H9 (cell line): ENCODE measurements around the gene RANGRF. TPM values are rescaled to one million over a fixed set of nuclear protein-coding genes. Genes with fewer than 3 reads are reported as not detected.

ENCODE experiments used
- DNase-seq: peaks from one replicate; pipeline ENCODE4 v3.0.0-alpha.2; 2017
- H2AFZ ChIP-seq: one replicate; pipeline ENCODE4 v1.6.1; 2013; ENCODE audit warnings: mild to moderate bottlenecking, low read length, control low read depth, moderate library complexity
- H2AK5ac ChIP-seq: 2 replicates; pipeline ENCODE4 v1.6.1; 2013; ENCODE audit warnings: low read length, control low read depth, mixed read lengths; ENCODE audit not compliant: insufficient read length
- H2BK120ac ChIP-seq: one replicate; pipeline ENCODE4 v1.6.1; 2013; ENCODE audit warnings: low read depth, mild to moderate bottlenecking, low read length, control low read depth, inconsistent platforms; ENCODE audit not compliant: poor library complexity, severe bottlenecking
- H2BK12ac ChIP-seq: 2 replicates; pipeline ENCODE4 v1.6.1; 2013; ENCODE audit warnings: low read length, control low read depth, mixed read lengths, low read depth; ENCODE audit not compliant: insufficient read length
- H2BK15ac ChIP-seq: 2 replicates; pipeline ENCODE4 v1.6.1; 2013; ENCODE audit warnings: low read depth, low read length, control low read depth
- H2BK20ac ChIP-seq: one replicate; pipeline ENCODE4 v1.6.1; 2013; ENCODE audit warnings: low read depth, mild to moderate bottlenecking, low read length, control low read depth, inconsistent platforms; ENCODE audit not compliant: poor library complexity, severe bottlenecking
- H2BK5ac ChIP-seq: 2 replicates; pipeline ENCODE4 v1.6.1; 2013; ENCODE audit warnings: low read length, control low read depth, mixed read lengths; ENCODE audit not compliant: insufficient read length
- H3K14ac ChIP-seq: 2 replicates; pipeline ENCODE4 v1.6.1; 2013; ENCODE audit warnings: low read length, control low read depth; ENCODE audit not compliant: insufficient read depth
- H3K18ac ChIP-seq: 2 replicates; pipeline ENCODE4 v1.6.1; 2013; ENCODE audit warnings: low read depth, mild to moderate bottlenecking, mixed read lengths, low read length, control low read depth; ENCODE audit not compliant: insufficient read length
- H3K23ac ChIP-seq: 2 replicates; pipeline ENCODE4 v1.6.1; 2013; ENCODE audit warnings: low read length, control low read depth, mixed read lengths, low read depth; ENCODE audit not compliant: insufficient read length
- H3K23me2 ChIP-seq: 2 replicates; pipeline ENCODE4 v1.6.1; 2013; ENCODE audit warnings: low read depth, mild to moderate bottlenecking, mixed read lengths, low read length, control low read depth; ENCODE audit not compliant: insufficient read length, poor library complexity, severe bottlenecking
- H3K27ac ChIP-seq: 2 replicates; pipeline ENCODE4 v1.5.1; 2013; ENCODE audit warnings: low read length, control low read depth, mixed read lengths, low read depth; ENCODE audit not compliant: insufficient read length
- H3K27me3 ChIP-seq: 2 replicates; pipeline ENCODE4 v1.6.1; 2013; ENCODE audit warnings: low read length, control low read depth, inconsistent platforms; ENCODE audit not compliant: insufficient read depth
- H3K4ac ChIP-seq: 2 replicates; pipeline ENCODE4 v1.6.1; 2013; ENCODE audit warnings: low read depth, mild to moderate bottlenecking, control low read depth, inconsistent platforms, low read length, moderate library complexity
- H3K4me1 ChIP-seq: 2 replicates; pipeline ENCODE4 v1.6.1; 2013; ENCODE audit warnings: low read length, control low read depth, inconsistent platforms; ENCODE audit not compliant: insufficient read depth
- H3K4me2 ChIP-seq: 2 replicates; pipeline ENCODE4 v1.6.1; 2013; ENCODE audit warnings: low read length, control low read depth, mixed read lengths; ENCODE audit not compliant: insufficient read length, insufficient read depth
- H3K56ac ChIP-seq: 2 replicates; pipeline ENCODE4 v1.6.1; 2013; ENCODE audit warnings: low read depth, mild to moderate bottlenecking, mixed read lengths, low read length, control low read depth; ENCODE audit not compliant: insufficient read length
- H3K79me1 ChIP-seq: 2 replicates; pipeline ENCODE4 v1.6.1; 2013; ENCODE audit warnings: low read depth, mild to moderate bottlenecking, moderate library complexity, low read length, control low read depth, inconsistent platforms; ENCODE audit not compliant: insufficient read depth, poor library complexity, severe bottlenecking
- H3K79me2 ChIP-seq: 2 replicates; pipeline ENCODE4 v1.6.1; 2013; ENCODE audit warnings: low read length, control low read depth, inconsistent platforms; ENCODE audit not compliant: insufficient read depth
- H3K9ac ChIP-seq: 2 replicates; pipeline ENCODE4 v1.6.1; 2013; ENCODE audit warnings: low read length, control low read depth, mixed read lengths; ENCODE audit not compliant: insufficient read length; ENCODE audit errors: extremely low read depth
- H3K9me3 ChIP-seq: one replicate; pipeline ENCODE4 v1.6.1; 2013; ENCODE audit warnings: low read depth, low read length, inconsistent platforms; ENCODE audit not compliant: control insufficient read depth
- H3T11ph ChIP-seq: one replicate; pipeline ENCODE4 v1.6.1; 2013; ENCODE audit warnings: mild to moderate bottlenecking, low read length, control low read depth, inconsistent platforms
- H4K20me1 ChIP-seq: one replicate; pipeline ENCODE4 v1.6.1; 2013; ENCODE audit not compliant: control insufficient read depth, insufficient read length, insufficient read depth
- H4K5ac ChIP-seq: 2 replicates; pipeline ENCODE4 v1.6.1; 2013; ENCODE audit warnings: low read depth, mild to moderate bottlenecking, mixed read lengths, low read length, control low read depth; ENCODE audit not compliant: insufficient read length
- H4K8ac ChIP-seq: replicated peaks from 2 replicates; pipeline ENCODE4 v1.6.1; 2013; ENCODE audit warnings: low read length, control low read depth, mixed read lengths, low read depth; ENCODE audit not compliant: insufficient read length
- H4K91ac ChIP-seq: 2 replicates; pipeline ENCODE4 v1.6.1; 2013; ENCODE audit warnings: low read depth, mild to moderate bottlenecking, moderate library complexity, mixed read lengths, low read length, control low read depth; ENCODE audit not compliant: insufficient read length
- H3K27ac Mint-ChIP-seq, 3 experiments: 2 replicates in 2 of 3; 3 replicates in 1 of 3; pipeline ENCODE4 v1.8.0; 2020 to 2021; ENCODE audit warnings: mixed read lengths in 3 of 3, mild to moderate bottlenecking in 1 of 3, moderate library complexity in 1 of 3
- H3K27me3 Mint-ChIP-seq: 2 replicates; pipeline ENCODE4 v1.8.0; 2021; ENCODE audit warnings: low read depth, mild to moderate bottlenecking, moderate library complexity, mixed read lengths
- H3K36me3 Mint-ChIP-seq, 3 experiments: 2 replicates in 2 of 3; 3 replicates in 1 of 3; pipeline ENCODE4 v1.8.0; 2020 to 2021; ENCODE audit warnings: low read depth in 3 of 3, mixed read lengths in 3 of 3; ENCODE audit not compliant: insufficient read depth in 1 of 3
- H3K4me1 Mint-ChIP-seq, 2 experiments: 2 replicates each; pipeline ENCODE4 v1.8.0; 2020; ENCODE audit warnings: mixed read lengths in 2 of 2
- H3K4me3 Mint-ChIP-seq, 2 experiments: 2 replicates in 1 of 2; 3 replicates in 1 of 2; pipeline ENCODE4 v1.8.0; 2020 to 2021; ENCODE audit warnings: mild to moderate bottlenecking in 2 of 2, mixed read lengths in 2 of 2, moderate library complexity in 1 of 2
- H3K9me3 Mint-ChIP-seq, 2 experiments: 2 replicates in 1 of 2; 3 replicates in 1 of 2; pipeline ENCODE4 v1.8.0; 2020; ENCODE audit warnings: mild to moderate bottlenecking in 2 of 2, mixed read lengths in 2 of 2, moderate library complexity in 1 of 2
- CTCF ChIP-seq: fragments of 200-600 bp; sonication (generic); conservative IDR thresholded peaks from 3 replicates; pipeline ENCODE4 v1.8.0; 2021; ENCODE audit warnings: antibody characterized with exemption, mild to moderate bottlenecking
- WGBS: extraction: QIAGEN DNeasy Blood & Tissue Kit; methylation state at CpG from one replicate; pipeline ENCODE4 v1.1.7; 2013; ENCODE audit warnings: missing lambda C conversion rate, low lambda C conversion rate, mixed read lengths; ENCODE audit not compliant: insufficient read length; ENCODE audit errors: extremely low coverage; 5-methylcytosine and 5-hydroxymethylcytosine counted together
- total RNA-seq: library from RNA; stranded (reverse); gene quantifications from 2 replicates; pipeline ENCODE4 v1.2.1, GENCODE V29; 2021

The RANGRF gene
- total RNA-seq, 1 experiment from 2014 or later, result 36.9 TPM

- TF ChIP-seq CTCF, result no peak
- H3K23me2 ChIP-seq, result peaks cover 2% of the 10 kb centered on the region
- H2BK5ac ChIP-seq, result no peak overlapping the region
- H2AK5ac ChIP-seq, result no peak overlapping the region
- no peak overlapping the region for H3K9ac ChIP-seq
- H4K8ac ChIP-seq, result no peak overlapping the region
- H2BK120ac ChIP-seq, result no peak overlapping the region
- no peak overlapping the region for H3K14ac ChIP-seq
- H3K27ac ChIP-seq, result no peak overlapping the region
- H3K27me3 ChIP-seq, result no peaks in the 10 kb centered on the region
- H4K91ac ChIP-seq, result no peak overlapping the region
- Mint-ChIP-seq H3K27me3 (no peaks in the 10 kb centered on the region), H3K9me3 (no peaks in the 10 kb centered on the region), H3K4me3 (no peak overlapping the region), H3K36me3 (peaks cover 32 to 64% (median 53%) of the 10 kb centered on the region in 3 experiments; a peak in 6 of 7 replicates), H3K4me1 (peaks cover 8 to 9% of the 10 kb centered on the region in 2 experiments), H3K27ac (no peak overlapping the region)
- H3K4me2 ChIP-seq, result no peak overlapping the region
- no peak overlapping the region for H4K5ac ChIP-seq
- no peak overlapping the region for H3K56ac ChIP-seq
- no peaks in the 10 kb centered on the region for H3K9me3 ChIP-seq
- no peak overlapping the region for H2BK15ac ChIP-seq
- no peak overlapping the region for H2BK12ac ChIP-seq
- no peak for DNase-seq
- no CpG with 5 or more reads among the region's 11 CpGs for WGBS
- H4K20me1 ChIP-seq, result no peaks in the 10 kb centered on the region
- no peak overlapping the region for H3K23ac ChIP-seq
- H3K4me1 ChIP-seq, result peaks cover 2% of the 10 kb centered on the region; the same call in 1 of the 2 replicates
- H3K18ac ChIP-seq, result no peak overlapping the region
- peaks cover 20% of the 10 kb centered on the region; the same call in 1 of the 2 replicates for H3K79me2 ChIP-seq
- no peak overlapping the region for H3K4ac ChIP-seq
- peaks cover 7% of the 10 kb centered on the region for H3K79me1 ChIP-seq
- H2BK20ac ChIP-seq, result no peak overlapping the region
- H2AFZ ChIP-seq, result no peak overlapping the region
- H3T11ph ChIP-seq, result no peak overlapping the region
Observed at GRCh38 chr17:8254881-8255280, 33.6 kb upstream of the RANGRF start.
